K562 (cell line): ENCODE results near the gene PCSK6. TPM values are rescaled to one million over a fixed set of nuclear protein-coding genes. Genes with fewer than 3 reads are reported as not detected.

Experiments used
- ATAC-seq: fragments of 200-7000 bp; cut with Tn5 transposase; 3 replicates; pipeline ENCODE4 v1.9.1; 2020; ENCODE audit warnings: moderate library complexity
- BruUV-seq: library from RNA; stranded (reverse); fragments of 400-500 nt; replicated peaks from 2 replicates; lab custom pipeline; 2021; lab: Mats Ljungman, UMichigan
- CTCF ChIA-PET: fragments of 300-600 bp; formaldehyde crosslinking; extraction: SDS; loops from one replicate; lab custom pipeline; 2021; ENCODE audit warnings: low intra/inter-chr PET ratio; lab: Yijun Ruan, JAX
- POLR2A ChIA-PET: fragments of 300-600, 350-650 bp; sonication (Branson Sonifier 250); formaldehyde crosslinking; extraction: SDS; loops from one replicate; lab custom pipeline; 2021; ENCODE audit warnings: antibody characterized with exemption, inconsistent platforms; lab: Yijun Ruan, JAX
- DNase-seq, 4 experiments: peaks; one replicate each; pipeline versions ENCODE4 v3.0.0 to v3.0.0-alpha.2; 2011 to 2018; ENCODE audit warnings: low spot score in 3 of 4, mixed read lengths in 3 of 4; ENCODE audit errors: extremely low read depth in 1 of 4
- FAIRE-seq: peaks from 2 replicates; lab custom pipeline; 2011; peaks lifted over from hg19 to GRCh38; lab: Jason Lieb, UNC
- H2AFZ ChIP-seq: 2 replicates; pipeline ENCODE4 v1.6.0; 2011; ENCODE audit warnings: low read depth, low read length, control low read depth, inconsistent platforms
- H3K27ac ChIP-seq: fragments of 200-600 bp; 3 replicates; pipeline ENCODE4 v1.8.0; 2011; ENCODE audit warnings: low read depth, mild to moderate bottlenecking, control low read depth, inconsistent platforms, low read length, moderate library complexity, mixed read lengths; ENCODE audit errors: extremely low read depth
- H3K27me3 ChIP-seq, 2 experiments: fragments of 300-600 bp in 1 of 2; 2 replicates in 1 of 2; 3 replicates in 1 of 2; pipeline versions ENCODE4 v1.6.0 to v1.8.0; 2011; ENCODE audit warnings: inconsistent platforms in 2 of 2, low read length in 2 of 2, mild to moderate bottlenecking in 1 of 2, mixed read lengths in 1 of 2, moderate library complexity in 1 of 2; ENCODE audit not compliant: control insufficient read depth in 2 of 2, insufficient read depth in 2 of 2
- H3K36me3 ChIP-seq: fragments of 300-600 bp; 3 replicates; pipeline ENCODE4 v1.8.0; 2011; ENCODE audit warnings: mild to moderate bottlenecking, low read length, inconsistent platforms; ENCODE audit not compliant: control insufficient read depth, insufficient read depth
- H3K4me1 ChIP-seq, 2 experiments: fragments of 200-600 bp in 1 of 2; replicated peaks in 1 of 2; 2 replicates in 1 of 2; 3 replicates in 1 of 2; pipeline versions ENCODE4 v1.5.1 to v1.8.0; 2011; ENCODE audit warnings: inconsistent platforms in 2 of 2, low read length in 2 of 2, mild to moderate bottlenecking in 1 of 2, mixed read lengths in 1 of 2, moderate library complexity in 1 of 2; ENCODE audit not compliant: control insufficient read depth in 2 of 2, insufficient read depth in 2 of 2
- H3K4me2 ChIP-seq: 2 replicates; pipeline ENCODE4 v1.6.1; 2011; ENCODE audit warnings: low read length, control low read depth, inconsistent platforms, mixed read lengths; ENCODE audit not compliant: insufficient read depth
- H3K4me3 ChIP-seq: fragments of 200-600 bp; sonication (generic), shearing (Covaris generic); 2 replicates; pipeline ENCODE4 v1.5.1; 2016; ENCODE audit warnings: control low read depth, inconsistent platforms
- H3K79me2 ChIP-seq: fragments of 200-600 bp; 3 replicates; pipeline ENCODE4 v1.8.0; 2011; ENCODE audit warnings: low read length, inconsistent platforms; ENCODE audit not compliant: control insufficient read depth, insufficient read depth
- H3K9ac ChIP-seq, 2 experiments: 2 replicates each; pipeline versions ENCODE4 v1.6.0 to v1.6.1; 2011; ENCODE audit warnings: low read depth in 2 of 2, low read length in 2 of 2, control low read depth in 1 of 2, inconsistent platforms in 1 of 2, mild to moderate bottlenecking in 1 of 2, mixed read lengths in 1 of 2; ENCODE audit not compliant: insufficient read depth in 1 of 2
- H3K9me1 ChIP-seq: one replicate; pipeline ENCODE4 v1.6.0; 2011; ENCODE audit warnings: inconsistent platforms, mild to moderate bottlenecking, low read length, moderate library complexity; ENCODE audit not compliant: control insufficient read depth, insufficient read depth
- H3K9me3 ChIP-seq: replicated peaks from 2 replicates; pipeline ENCODE4 v1.5.1; 2011; ENCODE audit warnings: low read depth, low read length, inconsistent platforms; ENCODE audit not compliant: control insufficient read depth, insufficient read depth
- H4K20me1 ChIP-seq: replicated peaks from 2 replicates; pipeline ENCODE4 v1.6.1; 2011; ENCODE audit warnings: low read length, inconsistent platforms, mixed read lengths; ENCODE audit not compliant: control insufficient read depth, insufficient read depth
- CBX2 ChIP-seq: fragments of 200-600 bp; sonication (generic); IDR thresholded peaks from one replicate; pipeline ENCODE4 v1.6.1; 2012; ENCODE audit warnings: mild to moderate bottlenecking, low read length, inconsistent platforms; ENCODE audit not compliant: insufficient read depth, poor library complexity, severe bottlenecking
- CHCHD3 ChIP-seq: fragments of 250-450 bp; sonication (Bioruptor Pico); IDR thresholded peaks from 2 replicates; pipeline ENCODE4 v2.1.2; 2022; ENCODE audit warnings: mild to moderate bottlenecking
- DACH1 ChIP-seq: fragments of 450-650 bp; IDR thresholded peaks from 2 replicates; pipeline ENCODE4 v1.6.1; 2018; ENCODE audit not compliant: partially characterized antibody
- JUND ChIP-seq, 2 experiments: IDR thresholded peaks; 2 replicates in 1 of 2; 3 replicates in 1 of 2; pipeline ENCODE4 v1.6.1; 2011; ENCODE audit warnings: borderline replicate concordance in 2 of 2, low read depth in 2 of 2, low read length in 2 of 2, improper control_type of control experiment in 1 of 2, missing biosample characterization in 1 of 2, missing genetic modification characterization in 1 of 2, missing genetic modification reagents in 1 of 2
- PCBP1 ChIP-seq: fragments of 200-400 bp; formaldehyde crosslinking; IDR thresholded peaks from 2 replicates; pipeline ENCODE4 v1.6.1; 2018; ENCODE audit warnings: mild to moderate bottlenecking, low read depth, low read length; ENCODE audit not compliant: poor library complexity, severe bottlenecking
- SMARCE1 ChIP-seq: fragments of 450-650 bp; IDR thresholded peaks from 2 replicates; pipeline ENCODE4 v1.7.1; 2016; ENCODE audit warnings: mild to moderate bottlenecking
- ZFP30 ChIP-seq: fragments of 250-450 bp; sonication (Bioruptor Pico); IDR thresholded peaks from 2 replicates; pipeline ENCODE4 v1.8.0; 2022; ENCODE audit warnings: moderate library complexity, mild to moderate bottlenecking, inconsistent platforms, borderline replicate concordance
- ZNF217 ChIP-seq: sonication (generic); formaldehyde crosslinking; IDR thresholded peaks from 2 replicates; pipeline ENCODE4 v1.8.0; 2022; ENCODE audit warnings: mild to moderate bottlenecking, missing genetic modification reagents
- ZNF717 ChIP-seq: fragments of 250-450 bp; sonication (Bioruptor Pico); IDR thresholded peaks from 2 replicates; pipeline ENCODE4 v1.5.0; 2021
- WGBS: fragments of 100-300 bp; shearing (Covaris generic); methylation state at CpG from one replicate; pipeline ENCODE4 v1.1.6; 2016; ENCODE audit warnings: low coverage, mixed read lengths; ENCODE audit not compliant: insufficient coverage; ENCODE audit errors: missing lambda C conversion rate; 5-methylcytosine and 5-hydroxymethylcytosine counted together
- in situ Hi-C: fragments of 300-500 bp; cut with MboI; formaldehyde crosslinking; loops from 4 replicates; pipeline ENCODE4 v1.15.0; 2018; ENCODE audit warnings: inconsistent platforms, mixed read lengths
- intact Hi-C: fragments of 100-400 bp; cut with micrococcal nuclease; formaldehyde crosslinking; loops from 2 replicates; pipeline ENCODE4 v1.14.2; 2022
- polyA plus RNA-seq, 8 experiments: library from polyadenylated mRNA; depleted of rRNA in 4 of 8; stranded (reverse) in 5 of 8; unstranded in 3 of 8; fragments of >200 nt; fragmentation: Nextera tagmentation in 2 of 8; fragmentation: Illumina TruSeq in 1 of 8; extraction: Ambion mirVana in 2 of 8; extraction: Trizol in 1 of 8; gene quantifications; 2 replicates each; pipeline versions ENCODE4 v1.2.1 to v1.2.3, GENCODE V29; 2011 to 2014; ENCODE audit warnings: inconsistent platforms in 1 of 8, missing spikeins in 1 of 8
- total RNA-seq, 7 experiments: library from RNA; depleted of rRNA in 6 of 7; stranded (reverse); fragments of >200 nt in 6 of 7; fragmentation: Illumina TruSeq in 2 of 7; extraction: Trizol in 2 of 7; gene quantifications; 2 replicates each; pipeline versions ENCODE4 v1.2.1 to v1.2.3, GENCODE V29; 2011 to 2021; ENCODE audit warnings: low replicate concordance in 1 of 7
- TF ChIP-seq, protein P1 (sequence below): fragments of 450-650 bp; IDR thresholded peaks from 2 replicates; pipeline ENCODE4 v1.6.1; 2016
- TF ChIP-seq, protein P2 (sequence below): sonication (generic); formaldehyde crosslinking; IDR thresholded peaks from 2 replicates; pipeline ENCODE4 v1.5.0; 2020; ENCODE audit warnings: missing genetic modification reagents
- TF ChIP-seq, protein P3 (sequence below): sonication (generic); formaldehyde crosslinking; IDR thresholded peaks from 2 replicates; pipeline ENCODE4 v1.8.0; 2022; ENCODE audit warnings: mild to moderate bottlenecking, missing genetic modification reagents, borderline replicate concordance

PCSK6 gene
- total and polyA plus RNA-seq, 9 of the 15 experiments (the other 6 are each of a cell fraction or from before 2014, with no cell fraction given): 2.2 to 32.6 (median 14.5) TPM

DNA sequence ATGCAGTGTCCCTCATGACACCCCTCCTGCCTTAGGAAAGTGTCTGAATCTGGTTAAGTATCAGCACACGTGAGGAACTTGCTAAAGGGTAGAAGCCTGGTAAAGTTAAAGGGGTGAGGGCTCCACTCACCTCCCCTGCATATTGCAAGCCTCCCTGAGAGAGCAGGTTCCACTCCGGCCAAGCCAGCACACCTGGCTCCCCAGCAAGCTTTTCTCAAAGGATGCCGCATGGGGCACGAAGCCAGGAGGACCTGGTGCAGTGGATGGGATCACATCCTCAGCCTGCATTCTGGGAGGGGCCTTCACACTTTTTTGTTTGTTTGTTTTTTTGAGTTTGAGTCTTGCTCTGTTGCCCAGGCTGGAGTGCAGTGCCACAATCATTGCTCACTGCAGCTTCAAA is 79.9 kb downstream of the PCSK6 start:
- no peak for FAIRE-seq
- H3K79me2 ChIP-seq: no peaks in the 10 kb centered on the region
- DNase-seq: no peak
- TF ChIP-seq, protein P1, sequence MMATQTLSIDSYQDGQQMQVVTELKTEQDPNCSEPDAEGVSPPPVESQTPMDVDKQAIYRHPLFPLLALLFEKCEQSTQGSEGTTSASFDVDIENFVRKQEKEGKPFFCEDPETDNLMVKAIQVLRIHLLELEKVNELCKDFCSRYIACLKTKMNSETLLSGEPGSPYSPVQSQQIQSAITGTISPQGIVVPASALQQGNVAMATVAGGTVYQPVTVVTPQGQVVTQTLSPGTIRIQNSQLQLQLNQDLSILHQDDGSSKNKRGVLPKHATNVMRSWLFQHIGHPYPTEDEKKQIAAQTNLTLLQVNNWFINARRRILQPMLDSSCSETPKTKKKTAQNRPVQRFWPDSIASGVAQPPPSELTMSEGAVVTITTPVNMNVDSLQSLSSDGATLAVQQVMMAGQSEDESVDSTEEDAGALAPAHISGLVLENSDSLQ: no peak
- TF ChIP-seq, protein P2, sequence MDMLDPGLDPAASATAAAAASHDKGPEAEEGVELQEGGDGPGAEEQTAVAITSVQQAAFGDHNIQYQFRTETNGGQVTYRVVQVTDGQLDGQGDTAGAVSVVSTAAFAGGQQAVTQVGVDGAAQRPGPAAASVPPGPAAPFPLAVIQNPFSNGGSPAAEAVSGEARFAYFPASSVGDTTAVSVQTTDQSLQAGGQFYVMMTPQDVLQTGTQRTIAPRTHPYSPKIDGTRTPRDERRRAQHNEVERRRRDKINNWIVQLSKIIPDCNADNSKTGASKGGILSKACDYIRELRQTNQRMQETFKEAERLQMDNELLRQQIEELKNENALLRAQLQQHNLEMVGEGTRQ: no peak
- no peak for TF ChIP-seq ZNF217 (CRISPR knock-in tag)
- no peak for TF ChIP-seq CHCHD3 (CRISPR knock-in tag)
- TF ChIP-seq, protein P3, sequence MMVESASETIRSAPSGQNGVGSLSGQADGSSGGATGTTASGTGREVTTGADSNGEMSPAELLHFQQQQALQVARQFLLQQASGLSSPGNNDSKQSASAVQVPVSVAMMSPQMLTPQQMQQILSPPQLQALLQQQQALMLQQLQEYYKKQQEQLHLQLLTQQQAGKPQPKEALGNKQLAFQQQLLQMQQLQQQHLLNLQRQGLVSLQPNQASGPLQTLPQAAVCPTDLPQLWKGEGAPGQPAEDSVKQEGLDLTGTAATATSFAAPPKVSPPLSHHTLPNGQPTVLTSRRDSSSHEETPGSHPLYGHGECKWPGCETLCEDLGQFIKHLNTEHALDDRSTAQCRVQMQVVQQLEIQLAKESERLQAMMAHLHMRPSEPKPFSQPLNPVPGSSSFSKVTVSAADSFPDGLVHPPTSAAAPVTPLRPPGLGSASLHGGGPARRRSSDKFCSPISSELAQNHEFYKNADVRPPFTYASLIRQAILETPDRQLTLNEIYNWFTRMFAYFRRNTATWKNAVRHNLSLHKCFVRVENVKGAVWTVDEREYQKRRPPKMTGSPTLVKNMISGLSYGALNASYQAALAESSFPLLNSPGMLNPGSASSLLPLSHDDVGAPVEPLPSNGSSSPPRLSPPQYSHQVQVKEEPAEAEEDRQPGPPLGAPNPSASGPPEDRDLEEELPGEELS (CRISPR knock-in tag): no peak
- TF ChIP-seq PCBP1: no peak
- no peak for TF ChIP-seq CBX2
- no peak for TF ChIP-seq ZFP30
- TF ChIP-seq DACH1: no peak
- no peak for TF ChIP-seq JUND (IDR thresholded peaks at IDR 0.05; ENCODE audit: borderline replicate concordance, low read depth, low read length)
- no peak for TF ChIP-seq JUND (tag; IDR thresholded peaks at IDR 0.05; ENCODE audit: borderline replicate concordance, low read depth, low read length)
- TF ChIP-seq ZNF717 (CRISPR knock-in tag): no peak
- TF ChIP-seq SMARCE1: no peak
- H2AFZ ChIP-seq: no peak overlapping the region
- no peak overlapping the region for H3K9ac ChIP-seq
- WGBS: 69% methylated on average over 4 of the region's 4 CpGs
- BruUV-seq: no TSS peak
- ATAC-seq: no peak
- in situ Hi-C loops (no loop called here), intact Hi-C loops (no loop called here)
- H3K4me2 ChIP-seq: no peak overlapping the region
- H4K20me1 ChIP-seq: no peaks in the 10 kb centered on the region
- no peak overlapping the region for H3K4me3 ChIP-seq
- no peaks in the 10 kb centered on the region for H3K4me1 ChIP-seq
- H3K27me3 ChIP-seq: peaks cover 0 to 10% of the 10 kb centered on the region in 2 experiments; a peak in 3 of 5 replicates
- no peaks in the 10 kb centered on the region for H3K9me3 ChIP-seq
- CTCF ChIA-PET: no interaction called here
- no peak overlapping the region for H3K27ac ChIP-seq
- H3K36me3 ChIP-seq: peaks cover 14% of the 10 kb centered on the region; the same call in 1 of the 3 replicates
- POLR2A ChIA-PET: interaction anchor here (0.6 to 1.0 kb wide), 3 partner anchors 12 to 36 kb away, joined by 3 read pairs; no protein-coding TSS in a partner anchor
- no peaks in the 10 kb centered on the region for H3K9me1 ChIP-seq
